ENCODE results near the gene ARHGAP18. TPM values are rescaled to one million over a fixed set of nuclear protein-coding genes. Genes with fewer than 3 reads are reported as not detected.

ARHGAP18 gene
- total and polyA plus RNA-seq, 3 donors from 2014 or later, result 15.8 to 29.8 (median 23.8) TPM

GRCh38 chr6:129631070-129631469, 78.9 kb downstream of the ARHGAP18 start:
- no peak for TF ChIP-seq CTCF (IDR thresholded peaks at IDR 0.05)
- no peak for TF ChIP-seq POLR2A (IDR thresholded peaks at IDR 0.05)
- intact Hi-C loops (cut with DNase I; ENCODE audit: low total_unique reads), result no loop called here
- H3K36me3 ChIP-seq (ENCODE audit: low read depth, missing control alignments), result no peaks in the 10 kb centered on the region
- DNase-seq, result no peak
- H3K4me3 ChIP-seq, result no peak overlapping the region
- no peaks in the 10 kb centered on the region for H3K4me1 ChIP-seq
- WGBS, 2 donors, result 75 to 83% methylated on average over 3 of the region's 3 CpGs
- no peaks in the 10 kb centered on the region for H3K27me3 ChIP-seq
- H3K27ac ChIP-seq, result no peak overlapping the region
- H3K9me3 ChIP-seq, result no peaks in the 10 kb centered on the region

DNA sequence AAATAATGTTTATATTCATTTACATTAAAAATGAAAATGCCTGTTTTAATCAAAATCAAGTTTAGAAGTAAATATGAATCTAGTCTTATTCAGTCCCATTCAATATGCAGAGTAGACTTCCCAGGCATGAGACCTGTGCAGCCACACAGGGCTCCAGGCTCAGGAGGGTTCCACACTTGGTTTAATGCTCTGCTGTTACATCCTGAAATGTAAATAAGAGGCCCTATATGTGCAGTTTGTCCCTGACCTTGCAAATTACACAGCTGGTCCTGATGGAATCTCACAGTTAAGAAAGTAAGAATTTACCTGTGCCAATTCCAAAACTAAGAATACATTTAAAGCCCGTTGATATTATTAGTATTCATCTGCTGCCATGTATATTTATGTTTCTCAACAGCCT, 79.4 kb downstream of the ARHGAP18 start:
- H3K9me3 ChIP-seq, result no peaks in the 10 kb centered on the region
- H3K4me1 ChIP-seq, result no peaks in the 10 kb centered on the region
- no peaks in the 10 kb centered on the region for H3K36me3 ChIP-seq (ENCODE audit: low read depth, missing control alignments)
- 85 to 87% methylated on average over 1 of the region's 1 CpG for WGBS, 2 donors
- no peak overlapping the region for H3K4me3 ChIP-seq
- H3K27ac ChIP-seq, result no peak overlapping the region
- no peak for DNase-seq
- no peaks in the 10 kb centered on the region for H3K27me3 ChIP-seq
- intact Hi-C loops (cut with DNase I; ENCODE audit: low total_unique reads), result no loop called here
- TF ChIP-seq CTCF (IDR thresholded peaks at IDR 0.05) (no peak), POLR2A (IDR thresholded peaks at IDR 0.05) (no peak)

DNA sequence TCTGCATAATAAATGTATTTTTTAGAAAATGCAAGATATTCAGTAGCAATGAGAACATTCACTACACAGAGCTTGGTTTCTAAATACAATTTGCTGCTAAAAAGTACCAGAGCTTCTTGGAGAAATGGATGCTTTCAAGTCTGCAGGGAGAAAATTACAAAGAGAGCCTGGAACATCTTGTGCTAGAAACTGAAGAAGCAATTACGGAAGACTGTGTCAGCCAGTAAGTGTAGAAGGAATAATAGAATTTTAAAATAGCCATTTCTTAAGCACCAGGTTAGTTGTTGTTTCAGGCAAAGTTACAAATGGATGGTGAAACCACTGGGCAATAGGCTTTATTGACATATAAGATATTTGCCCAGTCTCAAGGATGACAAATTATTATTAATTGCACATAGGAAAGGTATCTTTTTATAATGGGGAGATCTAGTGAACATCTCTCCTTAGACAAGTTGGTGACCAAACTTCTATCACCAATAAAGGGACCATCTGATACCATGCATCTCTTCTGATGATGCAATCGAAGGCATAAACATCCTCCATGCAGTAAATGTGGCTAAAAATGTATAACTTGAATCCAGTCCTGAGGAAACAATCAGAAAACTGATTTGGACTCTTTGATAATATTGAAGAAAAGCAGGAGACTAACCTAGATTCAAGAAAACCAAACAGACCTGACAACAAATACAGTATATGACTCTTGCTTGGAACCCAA, 81.7 kb downstream of the ARHGAP18 start:
- TF ChIP-seq POLR2A (IDR thresholded peaks at IDR 0.05) (no peak), CTCF (IDR thresholded peaks at IDR 0.05) (no peak)
- Histone ChIP-seq H3K36me3 (ENCODE audit: low read depth, missing control alignments) (no peaks in the 10 kb centered on the region), H3K4me1 (no peaks in the 10 kb centered on the region), H3K27me3 (no peaks in the 10 kb centered on the region), H3K9me3 (no peaks in the 10 kb centered on the region), H3K27ac (no peak overlapping the region), H3K4me3 (no peak overlapping the region)
- no peak for DNase-seq
- intact Hi-C loops (cut with DNase I; ENCODE audit: low total_unique reads), result no loop called here
- 57 to 63% methylated on average over 2 of the region's 2 CpGs for WGBS, 2 donors

DNA sequence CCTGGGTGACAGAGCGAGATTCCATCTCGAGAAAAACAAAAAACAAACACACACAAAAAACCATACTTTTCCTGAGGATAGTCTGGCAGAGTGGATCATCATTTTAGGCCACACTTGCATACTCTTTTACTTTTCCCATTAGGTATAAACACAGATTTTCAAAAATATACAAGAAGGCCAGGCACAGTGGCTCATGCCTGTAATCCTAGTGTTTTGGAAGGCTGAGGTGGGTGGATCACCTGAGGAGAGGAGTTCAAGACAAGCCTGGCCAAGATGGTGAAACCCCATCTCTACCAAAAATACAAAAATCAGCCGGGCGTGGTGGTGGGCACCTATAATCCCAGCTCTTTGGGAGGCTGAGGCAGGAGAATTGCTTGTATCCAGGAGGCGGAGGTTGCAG, 85.5 kb downstream of the ARHGAP18 start:
- intact Hi-C loops (cut with DNase I; ENCODE audit: low total_unique reads), result no loop called here
- Histone ChIP-seq H3K9me3 (no peaks in the 10 kb centered on the region), H3K4me1 (no peaks in the 10 kb centered on the region), H3K27ac (no peak overlapping the region), H3K36me3 (ENCODE audit: low read depth, missing control alignments) (no peaks in the 10 kb centered on the region), H3K4me3 (no peak overlapping the region), H3K27me3 (no peaks in the 10 kb centered on the region)
- 93 to 97% methylated on average over 5 of the region's 5 CpGs for WGBS, 2 donors
- TF ChIP-seq CTCF (IDR thresholded peaks at IDR 0.05) (no peak), POLR2A (IDR thresholded peaks at IDR 0.05) (no peak)
- DNase-seq, result no peak

All from testis (tissue), 3 donors.